ENCODE measurements around the gene STXBP6. TPM values are rescaled to one million over a fixed set of nuclear protein-coding genes. Genes with fewer than 3 reads are reported as not detected.

STXBP6 gene
- total and polyA plus RNA-seq, 2 of the 13 experiments (the other 11 are each of a cell fraction or from before 2014, with no cell fraction given): 35.3 to 42.8 TPM

DNA sequence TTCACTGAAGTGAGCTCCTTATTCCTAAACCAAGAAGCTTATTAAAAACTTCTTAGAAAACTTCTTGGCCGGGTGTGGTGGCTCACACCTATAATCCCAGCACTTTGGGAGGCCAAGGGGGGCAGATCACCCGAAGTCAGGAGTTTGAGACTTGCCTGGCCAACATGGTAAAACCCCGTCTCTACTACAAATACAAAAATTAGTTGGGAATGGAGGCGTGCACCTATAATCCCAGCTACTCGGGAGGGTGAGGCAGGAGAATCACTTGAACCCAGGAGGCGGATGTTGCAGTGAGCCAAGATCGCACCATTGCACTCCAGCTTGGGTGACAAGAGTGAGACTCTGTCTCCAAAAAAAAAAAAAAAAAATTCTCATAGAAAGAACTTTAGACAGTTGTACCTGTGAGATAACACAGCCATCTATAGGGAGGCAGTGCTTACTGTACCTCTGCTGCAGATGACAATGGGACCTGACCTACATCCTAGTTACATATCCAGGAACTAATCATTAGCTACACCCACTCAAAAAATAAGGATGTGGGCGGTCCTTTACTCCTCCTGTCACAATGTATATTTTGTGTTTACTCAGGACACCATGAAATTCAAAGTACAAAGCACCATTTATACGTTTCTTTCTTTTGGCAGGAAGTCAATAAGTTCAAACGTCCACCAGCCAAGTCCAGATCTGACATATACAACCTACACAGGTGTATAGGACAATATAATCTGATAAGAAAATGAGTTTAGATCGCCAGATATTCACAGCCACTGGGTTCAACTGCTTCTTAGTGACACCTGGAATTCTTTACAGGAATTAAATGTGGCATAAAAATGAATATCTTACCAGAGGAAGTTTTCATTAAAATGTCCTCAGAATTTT, 14.9 kb downstream of the STXBP6 start (continued):
- TF ChIP-seq, protein P1, sequence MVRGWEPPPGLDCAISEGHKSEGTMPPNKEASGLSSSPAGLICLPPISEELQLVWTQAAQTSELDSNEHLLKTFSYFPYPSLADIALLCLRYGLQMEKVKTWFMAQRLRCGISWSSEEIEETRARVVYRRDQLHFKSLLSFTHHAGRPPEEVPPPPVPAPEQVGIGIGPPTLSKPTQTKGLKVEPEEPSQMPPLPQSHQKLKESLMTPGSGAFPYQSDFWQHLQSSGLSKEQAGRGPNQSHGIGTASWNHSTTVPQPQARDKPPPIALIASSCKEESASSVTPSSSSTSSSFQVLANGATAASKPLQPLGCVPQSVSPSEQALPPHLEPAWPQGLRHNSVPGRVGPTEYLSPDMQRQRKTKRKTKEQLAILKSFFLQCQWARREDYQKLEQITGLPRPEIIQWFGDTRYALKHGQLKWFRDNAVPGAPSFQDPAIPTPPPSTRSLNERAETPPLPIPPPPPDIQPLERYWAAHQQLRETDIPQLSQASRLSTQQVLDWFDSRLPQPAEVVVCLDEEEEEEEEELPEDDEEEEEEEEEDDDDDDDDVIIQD (CRISPR knock-in tag; IDR thresholded peaks at IDR 0.05; ENCODE audit: low read depth): peak; percentile 100
- no peak for TF ChIP-seq ZNF850 (CRISPR knock-in tag; conservative IDR thresholded peaks at IDR 0.05)
- TF ChIP-seq KLF6 (CRISPR knock-in tag; IDR thresholded peaks at IDR 0.05): no peak
- TF ChIP-seq PLSCR1 (CRISPR knock-in tag; IDR thresholded peaks at IDR 0.05; ENCODE audit: borderline replicate concordance): no peak
- TF ChIP-seq KLF15 (CRISPR knock-in tag; IDR thresholded peaks at IDR 0.05; ENCODE audit: borderline replicate concordance): no peak
- no peak for TF ChIP-seq BHLHE40 (IDR thresholded peaks at IDR 0.05; ENCODE audit: low read length)
- TF ChIP-seq SNAI1 (CRISPR knock-in tag; IDR thresholded peaks at IDR 0.05; ENCODE audit: borderline replicate concordance): 0 out of 2 replicates have a peak, but pooled peaks have one; percentile 50
- no peak for TF ChIP-seq RORA (CRISPR knock-in tag; IDR thresholded peaks at IDR 0.05)
- no peak for TF ChIP-seq TSC22D2 (CRISPR knock-in tag; IDR thresholded peaks at IDR 0.05; ENCODE audit: borderline replicate concordance)
- TF ChIP-seq ARID2 (CRISPR knock-in tag; IDR thresholded peaks at IDR 0.05; ENCODE audit: borderline replicate concordance): no peak
- TF ChIP-seq SP1 (IDR thresholded peaks at IDR 0.05): no peak
- TF ChIP-seq SP1 (CRISPR knock-in tag; IDR thresholded peaks at IDR 0.05): peak; percentile 55; the same call in 1 of the 2 replicates
- TF ChIP-seq ZNF713 (CRISPR knock-in tag; IDR thresholded peaks at IDR 0.05): no peak
- 0 out of 2 replicates have a peak, but pooled peaks have one; percentile 48 for TF ChIP-seq SNAPC4 (CRISPR knock-in tag; IDR thresholded peaks at IDR 0.05)
- no peak for TF ChIP-seq ATF3 (CRISPR knock-in tag; IDR thresholded peaks at IDR 0.05)
- TF ChIP-seq TOPORS (CRISPR knock-in tag; IDR thresholded peaks at IDR 0.05): no peak

All from HepG2 (cell line).